PFSK-1 (cell line): ENCODE measurements around the gene MSI2.

ENCODE experiments used
- POLR2AphosphoS5 ChIP-seq: IDR thresholded peaks from 2 replicates; pipeline ENCODE4 v1.6.1; 2012; ENCODE audit warnings: low read depth, mild to moderate bottlenecking, control low read depth, low read length, moderate library complexity
- REST ChIP-seq, 2 experiments: IDR thresholded peaks; 2 replicates each; pipeline versions ENCODE4 v1.6.1 to v1.8.0; 2011 to 2012; ENCODE audit warnings: low read depth in 2 of 2, low read length in 2 of 2, control low read depth in 1 of 2, inconsistent platforms in 1 of 2, mild to moderate bottlenecking in 1 of 2, moderate library complexity in 1 of 2; ENCODE audit not compliant: insufficient read depth in 1 of 2
- SIN3A ChIP-seq: IDR thresholded peaks from 2 replicates; pipeline ENCODE4 v1.6.1; 2012; ENCODE audit warnings: mild to moderate bottlenecking, low read length, moderate library complexity, borderline replicate concordance; ENCODE audit not compliant: insufficient read depth
- TAF1 ChIP-seq: IDR thresholded peaks from 2 replicates; pipeline ENCODE4 v1.6.1; 2012; ENCODE audit warnings: low read length, control low read depth, borderline replicate concordance; ENCODE audit not compliant: insufficient read depth

- TF ChIP-seq SIN3A (no peak), TAF1 (no peak), REST (IDR thresholded peaks at IDR 0.05; ENCODE audit: insufficient read depth in 1 of 2, low read depth in 2 of 2, low read length in 2 of 2) (no peak), POLR2AphosphoS5 (no peak)
These were observed 476.8 kb downstream of the MSI2 start for GRCh38 chr17:57733085-57733484.
